LNCaP clone FGC (cell line): Measurements from ENCODE around the gene IL1RL1.

Experiments used
- DNase-seq: peaks from one replicate; pipeline ENCODE4 v3.0.0-alpha.2; 2011; ENCODE audit warnings: low read depth
- H3K4me3 ChIP-seq: 2 replicates; pipeline ENCODE4 v1.5.1; 2011; ENCODE audit warnings: mild to moderate bottlenecking, low read depth, low read length, control low read depth
- CTCF ChIP-seq: IDR thresholded peaks from 2 replicates; pipeline ENCODE4 v1.5.1; 2012; ENCODE audit warnings: mild to moderate bottlenecking; ENCODE audit not compliant: control insufficient read depth, insufficient read depth; ENCODE audit errors: extremely low read depth

Gene IL1RL1

GRCh38 chr2:102290594-102290993, 20.8 kb upstream of the IL1RL1 start:
- DNase-seq: no peak
- no peak for TF ChIP-seq CTCF
- H3K4me3 ChIP-seq: no peak overlapping the region

GRCh38 chr2:102291319-102292075, 19.9 kb upstream of the IL1RL1 start:
- no peak for DNase-seq
- H3K4me3 ChIP-seq: no peak overlapping the region
- TF ChIP-seq CTCF: no peak

GRCh38 chr2:102294802-102295489, 16.4 kb upstream of the IL1RL1 start:
- DNase-seq: no peak
- H3K4me3 ChIP-seq: no peak overlapping the region
- TF ChIP-seq CTCF: no peak

- no peak for TF ChIP-seq CTCF
- H3K4me3 ChIP-seq: no peak overlapping the region
- no peak for DNase-seq
These were observed 15.8 kb upstream of the IL1RL1 start for GRCh38 chr2:102295566-102295965.

GRCh38 chr2:102296449-102296848, 14.9 kb upstream of the IL1RL1 start:
- no peak overlapping the region for H3K4me3 ChIP-seq
- TF ChIP-seq CTCF: no peak
- no peak for DNase-seq

- TF ChIP-seq CTCF: no peak
- no peak for DNase-seq
- H3K4me3 ChIP-seq: no peak overlapping the region
These were observed 13.5 kb upstream of the IL1RL1 start for GRCh38 chr2:102297891-102298290.
